HCT116 (cell line): ENCODE results near the gene STUM.

Experiments
- CBX3 ChIP-seq: IDR thresholded peaks from 2 replicates; pipeline ENCODE4 v1.6.1; 2012; ENCODE audit warnings: low read depth
- EZH2phosphoT487 ChIP-seq: fragments of 200-600 bp; IDR thresholded peaks from 2 replicates; pipeline ENCODE4 v1.6.1; 2018; ENCODE audit warnings: antibody characterized with exemption, borderline replicate concordance
- POLR2A ChIP-seq: IDR thresholded peaks from 2 replicates; pipeline ENCODE4 v1.7.0; 2011; ENCODE audit warnings: borderline replicate concordance; ENCODE audit not compliant: insufficient read depth, insufficient read length; ENCODE audit errors: extremely low read depth
- POLR2AphosphoS5 ChIP-seq: IDR thresholded peaks from 2 replicates; pipeline ENCODE4 v1.6.1; 2011; ENCODE audit warnings: mild to moderate bottlenecking, low read depth, low read length, moderate library complexity
- TF ChIP-seq, protein P1 (sequence below), 3 experiments: fragments of 200-600 bp in 1 of 3; sonication (generic) in 1 of 3; IDR thresholded peaks in 2 of 3; conservative IDR thresholded peaks in 1 of 3; 2 replicates each; pipeline ENCODE4 v1.5.1; 2012 to 2017; ENCODE audit warnings: low read depth in 2 of 3, low read length in 2 of 3, antibody characterized with exemption in 1 of 3, borderline replicate concordance in 1 of 3, control low read depth in 1 of 3, mild to moderate bottlenecking in 1 of 3, mixed read lengths in 1 of 3, mixed run types in 1 of 3, moderate library complexity in 1 of 3; ENCODE audit not compliant: insufficient read depth in 1 of 3

GRCh38 chr1:226627050-226627755, 78.6 kb downstream of the STUM start:
- TF ChIP-seq, protein P1, sequence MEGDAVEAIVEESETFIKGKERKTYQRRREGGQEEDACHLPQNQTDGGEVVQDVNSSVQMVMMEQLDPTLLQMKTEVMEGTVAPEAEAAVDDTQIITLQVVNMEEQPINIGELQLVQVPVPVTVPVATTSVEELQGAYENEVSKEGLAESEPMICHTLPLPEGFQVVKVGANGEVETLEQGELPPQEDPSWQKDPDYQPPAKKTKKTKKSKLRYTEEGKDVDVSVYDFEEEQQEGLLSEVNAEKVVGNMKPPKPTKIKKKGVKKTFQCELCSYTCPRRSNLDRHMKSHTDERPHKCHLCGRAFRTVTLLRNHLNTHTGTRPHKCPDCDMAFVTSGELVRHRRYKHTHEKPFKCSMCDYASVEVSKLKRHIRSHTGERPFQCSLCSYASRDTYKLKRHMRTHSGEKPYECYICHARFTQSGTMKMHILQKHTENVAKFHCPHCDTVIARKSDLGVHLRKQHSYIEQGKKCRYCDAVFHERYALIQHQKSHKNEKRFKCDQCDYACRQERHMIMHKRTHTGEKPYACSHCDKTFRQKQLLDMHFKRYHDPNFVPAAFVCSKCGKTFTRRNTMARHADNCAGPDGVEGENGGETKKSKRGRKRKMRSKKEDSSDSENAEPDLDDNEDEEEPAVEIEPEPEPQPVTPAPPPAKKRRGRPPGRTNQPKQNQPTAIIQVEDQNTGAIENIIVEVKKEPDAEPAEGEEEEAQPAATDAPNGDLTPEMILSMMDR (IDR thresholded peaks at IDR 0.05 in 2 of 3, conservative IDR thresholded peaks at IDR 0.05 in 1 of 3; ENCODE audit: borderline replicate concordance in 1 of 3, insufficient read depth in 1 of 3, low read depth in 2 of 3, low read length in 2 of 3): no peak
- TF ChIP-seq CBX3 (no peak), EZH2phosphoT487 (no peak), POLR2A (no peak), POLR2AphosphoS5 (no peak)
